ENCODE measurements around the gene DZANK1. TPM values are rescaled to one million over a fixed set of nuclear protein-coding genes. Genes with fewer than 3 reads are reported as not detected.

Gene DZANK1
- total RNA-seq, 1 experiment from 2014 or later = 1.7 TPM

- ChIA-PET POLR2A (no interaction called here), RAD21 (ENCODE audit: low non-redundant PET in 1 of 2, low total read pairs in 2 of 2, uncharacterized antibody in 2 of 2, unreplicated experiment in 2 of 2) (no interaction called here), CTCF (no interaction called here)
- Histone ChIP-seq H3K4me3 (replicated peaks in 1 of 2; ENCODE audit: low read depth in 1 of 2, low read length in 2 of 2) (no peak overlapping the region), H3K9me3 (ENCODE audit: control insufficient read depth in 1 of 2, insufficient read depth in 1 of 2, low read depth in 1 of 2, low read length in 2 of 2) (no peaks in the 10 kb centered on the region), H3K27me3 (ENCODE audit: insufficient read depth, low read length) (no peaks in the 10 kb centered on the region), H3K4me2 (ENCODE audit: low read length) (no peak overlapping the region), H3K9ac (ENCODE audit: low read length) (no peak overlapping the region), H2AFZ (ENCODE audit: low read depth, low read length, poor library complexity, severe bottlenecking) (no peak overlapping the region), H3K4me1 (ENCODE audit: control insufficient read depth in 1 of 2, insufficient read depth in 2 of 2, low read length in 2 of 2) (peaks cover 3 to 5% of the 10 kb centered on the region in 2 experiments; a peak in 2 of 4 replicates), H3K27ac (ENCODE audit: low read depth, low read length) (no peak overlapping the region), H3K36me3 (ENCODE audit: control insufficient read depth in 1 of 2, insufficient read depth in 2 of 2, low read length in 2 of 2) (no peaks in the 10 kb centered on the region), H3K9me2 (ENCODE audit: insufficient read depth) (no peaks in the 10 kb centered on the region), H3K79me2 (ENCODE audit: insufficient read depth, low read length) (no peaks in the 10 kb centered on the region), H4K20me1 (ENCODE audit: insufficient read depth) (no peaks in the 10 kb centered on the region)
- no TSS peak for BruUV-seq (replicated peaks)
- ATAC-seq = no peak
- intact Hi-C loops (cut with micrococcal nuclease) = no loop called here
- no peak for DNase-seq (ENCODE audit: low read depth, low spot score)
- TF ChIP-seq POLR2AphosphoS5 (IDR thresholded peaks at IDR 0.05; ENCODE audit: low read depth, low read length) = no peak
- TF ChIP-seq YY1 (IDR thresholded peaks at IDR 0.05; ENCODE audit: extremely low read depth, insufficient replicate concordance, low read depth, low read length) = no peak
- TF ChIP-seq REST (IDR thresholded peaks at IDR 0.05; ENCODE audit: low read depth) = no peak
- no peak for TF ChIP-seq RAD21 (IDR thresholded peaks at IDR 0.05; ENCODE audit: low read depth)
- no peak for TF ChIP-seq MAX (IDR thresholded peaks at IDR 0.05)
- no peak for TF ChIP-seq SRF (IDR thresholded peaks at IDR 0.05; ENCODE audit: low read depth)
- TF ChIP-seq POLR2A (IDR thresholded peaks at IDR 0.05; ENCODE audit: borderline replicate concordance, extremely low read depth, insufficient read depth, insufficient read length) = no peak
- no peak for TF ChIP-seq CBX3 (IDR thresholded peaks at IDR 0.05; ENCODE audit: low read depth)
- no peak for TF ChIP-seq ATF3 (IDR thresholded peaks at IDR 0.05)
Observed at GRCh38 chr20:18443886-18444285, 22.9 kb downstream of the DZANK1 start.

Data from HCT116 (cell line).